KMS-11 (cell line): ENCODE measurements around the gene IQCB1.

Experiments
- H2AFZ ChIP-seq: fragments of 200-600 bp; sonication (generic); 2 replicates; pipeline ENCODE4 v1.6.1; 2016; ENCODE audit warnings: antibody characterized with exemption, mixed run types, low read depth
- H3K27ac ChIP-seq: fragments of 200-600 bp; sonication (generic); 2 replicates; pipeline ENCODE4 v1.6.1; 2016; ENCODE audit warnings: mild to moderate bottlenecking, mixed run types
- H3K27me3 ChIP-seq: fragments of 200-600 bp; sonication (generic); 2 replicates; pipeline ENCODE4 v1.6.1; 2017; ENCODE audit warnings: mild to moderate bottlenecking, low read depth, mixed run types, moderate library complexity; ENCODE audit not compliant: insufficient read depth
- H3K36me3 ChIP-seq: fragments of 200-600 bp; sonication (generic); 2 replicates; pipeline ENCODE4 v1.6.1; 2017; ENCODE audit warnings: mild to moderate bottlenecking, mixed run types; ENCODE audit not compliant: insufficient read depth
- H3K4me1 ChIP-seq: fragments of 200-600 bp; sonication (generic); 2 replicates; pipeline ENCODE4 v1.6.1; 2016; ENCODE audit warnings: mild to moderate bottlenecking, low read depth, mixed run types; ENCODE audit not compliant: poor library complexity, severe bottlenecking
- H3K4me2 ChIP-seq: fragments of 200-600 bp; sonication (generic); 2 replicates; pipeline ENCODE4 v1.7.0; 2016; ENCODE audit warnings: mild to moderate bottlenecking, mixed run types
- H3K4me3 ChIP-seq: fragments of 200-600 bp; sonication (generic); IDR thresholded peaks from 2 replicates; pipeline ENCODE4 v1.6.1; 2017; ENCODE audit warnings: low read depth, low read length, mixed read lengths; ENCODE audit not compliant: insufficient read depth
- H3K79me2 ChIP-seq: fragments of 200-600 bp; sonication (generic); 2 replicates; pipeline ENCODE4 v1.6.1; 2016; ENCODE audit warnings: low read depth, mixed run types; ENCODE audit not compliant: insufficient read depth
- H3K9ac ChIP-seq: fragments of 200-600 bp; sonication (generic); 2 replicates; pipeline ENCODE4 v1.6.1; 2016; ENCODE audit warnings: mild to moderate bottlenecking, mixed run types
- H4K20me1 ChIP-seq: fragments of 200-600 bp; sonication (generic); 2 replicates; pipeline ENCODE4 v1.6.1; 2016; ENCODE audit warnings: mild to moderate bottlenecking, mixed run types; ENCODE audit not compliant: insufficient read depth
- TF ChIP-seq, protein P1 (sequence below): fragments of 200-600 bp; sonication (generic); conservative IDR thresholded peaks from 2 replicates; pipeline ENCODE4 v1.6.1; 2017; ENCODE audit warnings: low read depth, mild to moderate bottlenecking, antibody characterized with exemption, low read length, moderate library complexity, mixed read lengths

Gene IQCB1

DNA sequence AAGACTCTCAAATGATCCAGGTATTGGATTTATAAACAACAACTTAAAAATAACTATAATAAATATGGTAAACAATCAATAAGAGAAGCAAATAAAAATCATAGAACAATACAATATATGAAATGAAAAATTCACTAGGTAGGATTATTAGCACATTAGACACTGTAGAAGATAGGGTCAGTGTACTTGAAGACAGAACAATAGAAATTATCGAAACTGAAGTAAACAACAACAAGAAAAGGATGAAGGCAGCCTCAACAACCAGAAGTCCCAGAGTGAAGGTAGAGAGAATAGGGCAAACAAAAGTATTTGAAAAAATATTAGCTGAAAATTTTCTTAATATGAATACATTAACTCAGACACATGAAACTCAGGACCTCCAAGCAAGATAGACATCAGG, 11.9 kb downstream of the IQCB1 start:
- Histone ChIP-seq H3K79me2 (peaks cover 12% of the 10 kb centered on the region; the same call in 1 of the 2 replicates), H3K4me3 (no peak overlapping the region), H4K20me1 (no peaks in the 10 kb centered on the region), H3K27ac (no peak overlapping the region), H2AFZ (no peak overlapping the region), H3K4me1 (peaks cover 7% of the 10 kb centered on the region), H3K4me2 (no peak overlapping the region), H3K9ac (no peak overlapping the region), H3K36me3 (peaks cover 26% of the 10 kb centered on the region; the same call in 1 of the 2 replicates), H3K27me3 (no peaks in the 10 kb centered on the region)
- TF ChIP-seq, protein P1, sequence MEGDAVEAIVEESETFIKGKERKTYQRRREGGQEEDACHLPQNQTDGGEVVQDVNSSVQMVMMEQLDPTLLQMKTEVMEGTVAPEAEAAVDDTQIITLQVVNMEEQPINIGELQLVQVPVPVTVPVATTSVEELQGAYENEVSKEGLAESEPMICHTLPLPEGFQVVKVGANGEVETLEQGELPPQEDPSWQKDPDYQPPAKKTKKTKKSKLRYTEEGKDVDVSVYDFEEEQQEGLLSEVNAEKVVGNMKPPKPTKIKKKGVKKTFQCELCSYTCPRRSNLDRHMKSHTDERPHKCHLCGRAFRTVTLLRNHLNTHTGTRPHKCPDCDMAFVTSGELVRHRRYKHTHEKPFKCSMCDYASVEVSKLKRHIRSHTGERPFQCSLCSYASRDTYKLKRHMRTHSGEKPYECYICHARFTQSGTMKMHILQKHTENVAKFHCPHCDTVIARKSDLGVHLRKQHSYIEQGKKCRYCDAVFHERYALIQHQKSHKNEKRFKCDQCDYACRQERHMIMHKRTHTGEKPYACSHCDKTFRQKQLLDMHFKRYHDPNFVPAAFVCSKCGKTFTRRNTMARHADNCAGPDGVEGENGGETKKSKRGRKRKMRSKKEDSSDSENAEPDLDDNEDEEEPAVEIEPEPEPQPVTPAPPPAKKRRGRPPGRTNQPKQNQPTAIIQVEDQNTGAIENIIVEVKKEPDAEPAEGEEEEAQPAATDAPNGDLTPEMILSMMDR, result no peak

DNA sequence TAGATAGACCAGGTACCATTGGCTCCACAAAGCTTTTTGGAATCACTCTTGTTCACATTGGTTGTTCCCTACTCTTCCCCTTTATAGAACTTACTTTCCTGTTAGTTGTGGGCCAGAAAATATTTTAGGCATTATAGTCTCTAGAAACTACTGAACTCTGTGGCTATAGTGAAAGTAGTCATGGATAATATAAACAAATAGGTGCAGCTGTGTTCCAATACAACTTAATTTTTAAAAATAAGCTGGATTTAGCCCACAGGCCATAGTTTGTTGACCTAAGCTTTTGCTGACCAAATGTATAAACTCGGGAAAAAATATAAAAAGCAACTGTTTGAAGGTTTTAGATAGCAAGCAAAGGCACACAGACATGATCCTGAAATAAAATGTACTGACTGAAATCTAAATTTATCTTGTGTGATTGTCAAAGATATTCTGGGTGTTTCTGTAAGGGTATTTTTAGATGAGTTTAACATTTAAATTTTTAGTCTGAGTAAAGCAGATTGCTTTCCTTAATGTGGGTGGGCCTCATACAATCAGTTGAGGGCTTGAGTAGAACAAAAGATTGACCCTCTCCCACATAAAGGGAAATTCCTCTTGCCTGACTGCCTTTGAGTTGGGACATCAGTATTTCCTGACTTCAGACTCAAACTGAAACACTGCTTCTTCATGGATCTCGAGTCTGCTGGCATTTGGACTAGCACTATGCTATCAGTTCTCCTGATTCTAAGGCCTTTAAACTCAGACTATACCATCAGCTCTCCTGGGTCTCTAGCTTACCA, 13.2 kb downstream of the IQCB1 start:
- H3K27me3 ChIP-seq, result no peaks in the 10 kb centered on the region
- H3K4me2 ChIP-seq, result no peak overlapping the region
- H3K36me3 ChIP-seq, result peaks cover 20% of the 10 kb centered on the region; the same call in 1 of the 2 replicates
- H3K79me2 ChIP-seq, result peaks cover 12% of the 10 kb centered on the region; the same call in 1 of the 2 replicates
- no peak overlapping the region for H3K9ac ChIP-seq
- H2AFZ ChIP-seq, result no peak overlapping the region
- TF ChIP-seq, protein P1, result no peak
- no peak overlapping the region for H3K4me3 ChIP-seq
- no peak overlapping the region for H3K27ac ChIP-seq
- peaks cover 7% of the 10 kb centered on the region for H3K4me1 ChIP-seq
- H4K20me1 ChIP-seq, result no peaks in the 10 kb centered on the region

DNA sequence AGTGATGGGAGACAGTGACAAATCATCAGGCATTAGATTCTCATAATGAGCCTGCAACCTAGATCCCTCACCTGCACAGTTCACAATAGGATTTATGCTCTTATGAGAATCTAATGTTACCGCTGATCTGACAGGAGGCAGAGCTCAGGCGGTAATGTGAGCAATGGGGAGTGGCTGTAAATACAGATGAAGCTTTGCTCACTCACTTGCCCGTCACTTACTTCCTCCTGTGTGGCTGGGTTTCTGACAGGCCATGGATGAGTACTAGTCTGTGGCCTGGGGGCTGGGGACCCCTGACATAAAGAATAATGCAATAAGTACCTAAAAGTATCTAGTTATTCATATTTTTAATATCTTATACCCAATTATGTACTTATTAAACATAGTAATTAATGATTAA, 15.6 kb downstream of the IQCB1 start:
- Histone ChIP-seq H3K27me3 (no peaks in the 10 kb centered on the region), H3K4me2 (no peak overlapping the region), H2AFZ (no peak overlapping the region), H3K79me2 (peaks cover 29% of the 10 kb centered on the region), H3K9ac (no peak overlapping the region), H4K20me1 (no peaks in the 10 kb centered on the region), H3K36me3 (peaks cover 18% of the 10 kb centered on the region; the same call in 1 of the 2 replicates), H3K4me1 (peaks cover 7% of the 10 kb centered on the region), H3K27ac (no peak overlapping the region), H3K4me3 (no peak overlapping the region)
- TF ChIP-seq, protein P1, result no peak

DNA sequence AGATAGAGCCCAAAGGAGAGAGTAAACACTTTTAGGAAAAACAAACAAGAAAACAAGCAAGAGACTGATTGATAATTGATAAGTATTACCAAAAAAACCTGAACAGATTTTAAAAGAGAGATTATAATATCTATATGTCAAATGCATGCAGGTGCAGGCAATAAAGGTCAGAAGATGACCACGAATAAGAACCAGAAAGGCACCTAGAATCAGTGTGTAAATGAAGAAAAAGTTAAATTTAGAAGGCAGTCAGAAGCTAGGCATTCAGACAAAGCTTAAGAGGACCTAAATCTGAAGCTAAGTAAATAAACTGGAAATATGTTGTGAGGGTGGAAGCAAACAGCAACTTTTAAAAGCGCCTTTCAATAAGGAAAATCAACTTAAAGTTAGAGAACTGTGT, 16.3 kb downstream of the IQCB1 start:
- TF ChIP-seq, protein P1, result no peak
- no peak overlapping the region for H2AFZ ChIP-seq
- H3K4me2 ChIP-seq, result no peak overlapping the region
- H3K27me3 ChIP-seq, result no peaks in the 10 kb centered on the region
- H4K20me1 ChIP-seq, result no peaks in the 10 kb centered on the region
- H3K4me1 ChIP-seq, result peaks cover 7% of the 10 kb centered on the region
- H3K36me3 ChIP-seq, result peaks cover 13% of the 10 kb centered on the region; the same call in 1 of the 2 replicates
- no peak overlapping the region for H3K4me3 ChIP-seq
- H3K79me2 ChIP-seq, result peaks cover 34% of the 10 kb centered on the region
- H3K27ac ChIP-seq, result no peak overlapping the region
- H3K9ac ChIP-seq, result no peak overlapping the region
